WTC11 (cell line): ENCODE data around the gene RXRA.

ENCODE experiments used
- ATF3 ChIP-seq: sonication (generic); formaldehyde crosslinking; conservative IDR thresholded peaks from 2 replicates; pipeline ENCODE4 v1.8.1; 2022; ENCODE audit warnings: mild to moderate bottlenecking, missing genetic modification reagents
- CTCF ChIP-seq: fragments of 200-600 bp; IDR thresholded peaks from 2 replicates; pipeline ENCODE4 v1.8.0; 2022; ENCODE audit warnings: antibody characterized with exemption
- JUN ChIP-seq: sonication (generic); formaldehyde crosslinking; IDR thresholded peaks from 2 replicates; pipeline ENCODE4 v1.8.0; 2023; ENCODE audit warnings: mild to moderate bottlenecking, missing genetic modification reagents
- NR1H2 ChIP-seq: sonication (generic); formaldehyde crosslinking; IDR thresholded peaks from 2 replicates; pipeline ENCODE4 v1.9.0; 2021; ENCODE audit warnings: mild to moderate bottlenecking, moderate library complexity, missing genetic modification reagents
- NR2C2 ChIP-seq: sonication (generic); formaldehyde crosslinking; IDR thresholded peaks from 2 replicates; pipeline ENCODE4 v1.8.0; 2022; ENCODE audit warnings: mild to moderate bottlenecking, missing genetic modification reagents
- TF ChIP-seq, protein P1 (sequence below): sonication (generic); formaldehyde crosslinking; IDR thresholded peaks from 2 replicates; pipeline ENCODE4 v1.8.0; 2022; ENCODE audit warnings: missing genetic modification reagents

- TF ChIP-seq JUN (CRISPR knock-in tag) (no peak), CTCF (no peak), ATF3 (CRISPR knock-in tag) (no peak), NR1H2 (CRISPR knock-in tag) (no peak), NR2C2 (CRISPR knock-in tag) (no peak)
- TF ChIP-seq, protein P1, sequence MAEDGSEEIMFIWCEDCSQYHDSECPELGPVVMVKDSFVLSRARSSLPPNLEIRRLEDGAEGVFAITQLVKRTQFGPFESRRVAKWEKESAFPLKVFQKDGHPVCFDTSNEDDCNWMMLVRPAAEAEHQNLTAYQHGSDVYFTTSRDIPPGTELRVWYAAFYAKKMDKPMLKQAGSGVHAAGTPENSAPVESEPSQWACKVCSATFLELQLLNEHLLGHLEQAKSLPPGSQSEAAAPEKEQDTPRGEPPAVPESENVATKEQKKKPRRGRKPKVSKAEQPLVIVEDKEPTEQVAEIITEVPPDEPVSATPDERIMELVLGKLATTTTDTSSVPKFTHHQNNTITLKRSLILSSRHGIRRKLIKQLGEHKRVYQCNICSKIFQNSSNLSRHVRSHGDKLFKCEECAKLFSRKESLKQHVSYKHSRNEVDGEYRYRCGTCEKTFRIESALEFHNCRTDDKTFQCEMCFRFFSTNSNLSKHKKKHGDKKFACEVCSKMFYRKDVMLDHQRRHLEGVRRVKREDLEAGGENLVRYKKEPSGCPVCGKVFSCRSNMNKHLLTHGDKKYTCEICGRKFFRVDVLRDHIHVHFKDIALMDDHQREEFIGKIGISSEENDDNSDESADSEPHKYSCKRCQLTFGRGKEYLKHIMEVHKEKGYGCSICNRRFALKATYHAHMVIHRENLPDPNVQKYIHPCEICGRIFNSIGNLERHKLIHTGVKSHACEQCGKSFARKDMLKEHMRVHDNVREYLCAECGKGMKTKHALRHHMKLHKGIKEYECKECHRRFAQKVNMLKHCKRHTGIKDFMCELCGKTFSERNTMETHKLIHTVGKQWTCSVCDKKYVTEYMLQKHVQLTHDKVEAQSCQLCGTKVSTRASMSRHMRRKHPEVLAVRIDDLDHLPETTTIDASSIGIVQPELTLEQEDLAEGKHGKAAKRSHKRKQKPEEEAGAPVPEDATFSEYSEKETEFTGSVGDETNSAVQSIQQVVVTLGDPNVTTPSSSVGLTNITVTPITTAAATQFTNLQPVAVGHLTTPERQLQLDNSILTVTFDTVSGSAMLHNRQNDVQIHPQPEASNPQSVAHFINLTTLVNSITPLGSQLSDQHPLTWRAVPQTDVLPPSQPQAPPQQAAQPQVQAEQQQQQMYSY (CRISPR knock-in tag), result no peak
Observed at GRCh38 chr9:134293611-134294152, 32.6 kb upstream of the RXRA start.
